HCT116 (cell line): ENCODE measurements around the gene IL1R2.

Source experiments
- ATF3 ChIP-seq: IDR thresholded peaks from 2 replicates; pipeline ENCODE4 v1.6.1; 2012
- CBX3 ChIP-seq: IDR thresholded peaks from 2 replicates; pipeline ENCODE4 v1.6.1; 2012; ENCODE audit warnings: low read depth
- CTCF ChIP-seq, 3 experiments: fragments of 200-600 bp in 1 of 3; sonication (generic) in 1 of 3; IDR thresholded peaks in 2 of 3; conservative IDR thresholded peaks in 1 of 3; 2 replicates each; pipeline ENCODE4 v1.5.1; 2012 to 2017; ENCODE audit warnings: low read depth in 2 of 3, low read length in 2 of 3, antibody characterized with exemption in 1 of 3, borderline replicate concordance in 1 of 3, control low read depth in 1 of 3, mild to moderate bottlenecking in 1 of 3, mixed read lengths in 1 of 3, mixed run types in 1 of 3, moderate library complexity in 1 of 3; ENCODE audit not compliant: insufficient read depth in 1 of 3
- EZH2 ChIP-seq: fragments of 200-600 bp; sonication (generic); IDR thresholded peaks from 2 replicates; pipeline ENCODE4 v1.6.1; 2017; ENCODE audit warnings: antibody characterized with exemption, mixed run types
- EZH2phosphoT487 ChIP-seq: fragments of 200-600 bp; IDR thresholded peaks from 2 replicates; pipeline ENCODE4 v1.6.1; 2018; ENCODE audit warnings: antibody characterized with exemption, borderline replicate concordance
- JUND ChIP-seq: IDR thresholded peaks from 2 replicates; pipeline ENCODE4 v1.6.1; 2012
- MAX ChIP-seq: IDR thresholded peaks from 2 replicates; pipeline ENCODE4 v1.6.1; 2012
- POLR2A ChIP-seq: IDR thresholded peaks from 2 replicates; pipeline ENCODE4 v1.7.0; 2011; ENCODE audit warnings: borderline replicate concordance; ENCODE audit not compliant: insufficient read depth, insufficient read length; ENCODE audit errors: extremely low read depth
- SP1 ChIP-seq: IDR thresholded peaks from 2 replicates; pipeline ENCODE4 v1.6.1; 2012; ENCODE audit warnings: low read depth
- SRF ChIP-seq: IDR thresholded peaks from 2 replicates; pipeline ENCODE4 v1.6.1; 2012; ENCODE audit warnings: low read depth
- ZNF274 ChIP-seq: fragments of 200-500 bp; sonication (Bioruptor generic); IDR thresholded peaks from 2 replicates; pipeline ENCODE4 v1.6.1; 2014; ENCODE audit warnings: mild to moderate bottlenecking, low read depth, low read length, inconsistent platforms

- TF ChIP-seq ZNF274: no peak
- no peak for TF ChIP-seq CBX3
- no peak for TF ChIP-seq POLR2A
- TF ChIP-seq ATF3: no peak
- no peak for TF ChIP-seq CTCF (IDR thresholded peaks at IDR 0.05 in 2 of 3, conservative IDR thresholded peaks at IDR 0.05 in 1 of 3; ENCODE audit: borderline replicate concordance in 1 of 3, insufficient read depth in 1 of 3, low read depth in 2 of 3, low read length in 2 of 3)
- TF ChIP-seq SP1: no peak
- TF ChIP-seq EZH2phosphoT487: no peak
- TF ChIP-seq SRF: no peak
- TF ChIP-seq JUND: no peak
- TF ChIP-seq MAX: no peak
- TF ChIP-seq EZH2: no peak
Measured at GRCh38 chr2:101998556-101998895, 6.8 kb downstream of the IL1R2 start.
